ENCODE results near the gene CCL17. TPM values are rescaled to one million over a fixed set of nuclear protein-coding genes. Genes with fewer than 3 reads are reported as not detected.

CCL17 gene
- polyA plus RNA-seq, 2 donors: 1.1 to 7.6 TPM

GRCh38 chr16:57444711-57445110, 40.1 kb downstream of the CCL17 start:
- H3K4me1 ChIP-seq (ENCODE audit: control insufficient read depth in 2 of 2, insufficient read depth in 2 of 2, low read length in 1 of 2): peaks cover 0 to 6% of the 10 kb centered on the region in 2 donors
- 71 to 73% methylated on average over 3 of the region's 3 CpGs for whole genome bisulfite sequencing, 2 donors
- H3K27ac ChIP-seq (ENCODE audit: low read depth in 2 of 2, low read length in 1 of 2): peak overlapping the region in 1 of 2 donors; percentile 2
- H3K27me3 ChIP-seq (ENCODE audit: control insufficient read depth in 1 of 2, insufficient read depth in 2 of 2, low read length in 2 of 2): no peaks in the 10 kb centered on the region
- no peaks in the 10 kb centered on the region for H3K36me3 ChIP-seq (ENCODE audit: control insufficient read depth in 2 of 2, insufficient read depth in 2 of 2, low read length in 1 of 2)
- H3K4me3 ChIP-seq (ENCODE audit: low read depth in 1 of 2, low read length in 2 of 2): no peak overlapping the region
- peaks cover 0 to 2% of the 10 kb centered on the region in 2 donors for H3K9me3 ChIP-seq (ENCODE audit: control insufficient read depth in 2 of 2, insufficient read depth in 1 of 2, low read depth in 1 of 2, low read length in 1 of 2)

- H3K4me1 ChIP-seq (ENCODE audit: control insufficient read depth in 2 of 2, insufficient read depth in 2 of 2, low read length in 1 of 2): peaks cover 0 to 6% of the 10 kb centered on the region in 2 donors
- peaks cover 0 to 2% of the 10 kb centered on the region in 2 donors for H3K9me3 ChIP-seq (ENCODE audit: control insufficient read depth in 2 of 2, insufficient read depth in 1 of 2, low read depth in 1 of 2, low read length in 1 of 2)
- no peaks in the 10 kb centered on the region for H3K36me3 ChIP-seq (ENCODE audit: control insufficient read depth in 2 of 2, insufficient read depth in 2 of 2, low read length in 1 of 2)
- WGBS, 2 donors: 89 to 91% methylated on average over 2 of the region's 2 CpGs
- H3K4me3 ChIP-seq (ENCODE audit: low read depth in 1 of 2, low read length in 2 of 2): no peak overlapping the region
- H3K27me3 ChIP-seq (ENCODE audit: control insufficient read depth in 1 of 2, insufficient read depth in 2 of 2, low read length in 2 of 2): no peaks in the 10 kb centered on the region
- H3K27ac ChIP-seq (ENCODE audit: low read depth in 2 of 2, low read length in 1 of 2): no peak overlapping the region
Observed at GRCh38 chr16:57445510-57445909, 40.9 kb downstream of the CCL17 start.

- Histone ChIP-seq H3K27ac (ENCODE audit: low read depth in 2 of 2, low read length in 1 of 2) (peak overlapping the region; percentile 84 to 93), H3K9me3 (ENCODE audit: control insufficient read depth in 2 of 2, insufficient read depth in 1 of 2, low read depth in 1 of 2, low read length in 1 of 2) (no peaks in the 10 kb centered on the region), H3K36me3 (ENCODE audit: control insufficient read depth in 2 of 2, insufficient read depth in 2 of 2, low read length in 1 of 2) (peaks cover 0 to 3% of the 10 kb centered on the region in 2 donors), H3K27me3 (ENCODE audit: control insufficient read depth in 1 of 2, insufficient read depth in 2 of 2, low read length in 2 of 2) (no peaks in the 10 kb centered on the region), H3K4me1 (ENCODE audit: control insufficient read depth in 2 of 2, insufficient read depth in 2 of 2, low read length in 1 of 2) (peaks cover 0 to 6% of the 10 kb centered on the region in 2 donors), H3K4me3 (ENCODE audit: low read depth in 1 of 2, low read length in 2 of 2) (peak overlapping the region; percentile 96 to 97)
- 2 to 3% methylated on average over 28 of the region's 28 CpGs for WGBS, 2 donors
Observed at GRCh38 chr16:57446531-57447185, 42.1 kb downstream of the CCL17 start.

GRCh38 chr16:57447186-57447962, 42.8 kb downstream of the CCL17 start, which contains the start of the genes CIAPIN1 and COQ9:
TSS of gene CIAPIN1 (minus strand) at chr16:57447385. CDS start at chr16:57440928, 6,457 bp downstream.
TSS of gene COQ9 (plus strand) at chr16:57447479. CDS start at chr16:57447506, 27 bp downstream.
- peak within 1 kb of the TSS; percentile 87 to 93 for H3K27ac ChIP-seq (ENCODE audit: low read depth in 2 of 2, low read length in 1 of 2)
- WGBS, 2 donors: 0 to 1% methylated on average over 52 to 68 of the region's 68 CpGs
- H3K27me3 ChIP-seq (ENCODE audit: control insufficient read depth in 1 of 2, insufficient read depth in 2 of 2, low read length in 2 of 2): no peaks in the 10 kb centered on the region
- H3K9me3 ChIP-seq (ENCODE audit: control insufficient read depth in 2 of 2, insufficient read depth in 1 of 2, low read depth in 1 of 2, low read length in 1 of 2): no peaks in the 10 kb centered on the region
- peaks cover 0 to 3% of the 10 kb centered on the region in 2 donors for H3K36me3 ChIP-seq (ENCODE audit: control insufficient read depth in 2 of 2, insufficient read depth in 2 of 2, low read length in 1 of 2)
- H3K4me1 ChIP-seq (ENCODE audit: control insufficient read depth in 2 of 2, insufficient read depth in 2 of 2, low read length in 1 of 2): peaks cover 0 to 6% of the 10 kb centered on the region in 2 donors
- peak within 1 kb of the TSS; percentile 96 to 97 for H3K4me3 ChIP-seq (ENCODE audit: low read depth in 1 of 2, low read length in 2 of 2)

- Histone ChIP-seq H3K4me3 (ENCODE audit: low read depth in 1 of 2, low read length in 2 of 2) (no peak overlapping the region), H3K9me3 (ENCODE audit: control insufficient read depth in 2 of 2, insufficient read depth in 1 of 2, low read depth in 1 of 2, low read length in 1 of 2) (no peaks in the 10 kb centered on the region), H3K27ac (ENCODE audit: low read depth in 2 of 2, low read length in 1 of 2) (no peak overlapping the region), H3K4me1 (ENCODE audit: control insufficient read depth in 2 of 2, insufficient read depth in 2 of 2, low read length in 1 of 2) (peaks cover 0 to 3% of the 10 kb centered on the region in 2 donors), H3K27me3 (ENCODE audit: control insufficient read depth in 1 of 2, insufficient read depth in 2 of 2, low read length in 2 of 2) (no peaks in the 10 kb centered on the region), H3K36me3 (ENCODE audit: control insufficient read depth in 2 of 2, insufficient read depth in 2 of 2, low read length in 1 of 2) (peaks cover 11 to 25% of the 10 kb centered on the region in 2 donors)
- WGBS, 2 donors: 91 to 94% methylated on average over 10 of the region's 10 CpGs
Observed at GRCh38 chr16:57452021-57452420, 47.5 kb downstream of the CCL17 start.

GRCh38 chr16:57462209-57462977, 57.8 kb downstream of the CCL17 start, which contains the start of gene POLR2C:
TSS of gene POLR2C (plus strand) at chr16:57462679. CDS start at chr16:57462725, 46 bp downstream.
- Histone ChIP-seq H3K4me1 (ENCODE audit: control insufficient read depth in 2 of 2, insufficient read depth in 2 of 2, low read length in 1 of 2) (peaks cover 2% of the 10 kb centered on the region in 2 donors), H3K27me3 (ENCODE audit: control insufficient read depth in 1 of 2, insufficient read depth in 2 of 2, low read length in 2 of 2) (no peaks in the 10 kb centered on the region), H3K36me3 (ENCODE audit: control insufficient read depth in 2 of 2, insufficient read depth in 2 of 2, low read length in 1 of 2) (peaks cover 18 to 30% of the 10 kb centered on the region in 2 donors), H3K9me3 (ENCODE audit: control insufficient read depth in 2 of 2, insufficient read depth in 1 of 2, low read depth in 1 of 2, low read length in 1 of 2) (no peaks in the 10 kb centered on the region), H3K4me3 (ENCODE audit: low read depth in 1 of 2, low read length in 2 of 2) (peak within 1 kb of the TSS; percentile 83 to 96), H3K27ac (ENCODE audit: low read depth in 2 of 2, low read length in 1 of 2) (peak within 1 kb of the TSS; percentile 44 to 77)
- WGBS, 2 donors: 1% methylated on average over 37 to 47 of the region's 47 CpGs

GRCh38 chr16:57462978-57463362, 58.4 kb downstream of the CCL17 start:
- Histone ChIP-seq H3K36me3 (ENCODE audit: control insufficient read depth in 2 of 2, insufficient read depth in 2 of 2, low read length in 1 of 2) (peaks cover 13 to 27% of the 10 kb centered on the region in 2 donors), H3K4me1 (ENCODE audit: control insufficient read depth in 2 of 2, insufficient read depth in 2 of 2, low read length in 1 of 2) (peaks cover 2% of the 10 kb centered on the region in 2 donors), H3K27ac (ENCODE audit: low read depth in 2 of 2, low read length in 1 of 2) (peak overlapping the region; percentile 33 to 44), H3K27me3 (ENCODE audit: control insufficient read depth in 1 of 2, insufficient read depth in 2 of 2, low read length in 2 of 2) (no peaks in the 10 kb centered on the region), H3K4me3 (ENCODE audit: low read depth in 1 of 2, low read length in 2 of 2) (peak overlapping the region; percentile 83 to 96), H3K9me3 (ENCODE audit: control insufficient read depth in 2 of 2, insufficient read depth in 1 of 2, low read depth in 1 of 2, low read length in 1 of 2) (no peaks in the 10 kb centered on the region)
- 0 to 1% methylated on average over 14 to 16 of the region's 16 CpGs for WGBS, 2 donors

GRCh38 chr16:57464523-57464922, 60.0 kb downstream of the CCL17 start:
- H3K27me3 ChIP-seq (ENCODE audit: control insufficient read depth in 1 of 2, insufficient read depth in 2 of 2, low read length in 2 of 2): no peaks in the 10 kb centered on the region
- peaks cover 2 to 3% of the 10 kb centered on the region in 2 donors for H3K4me1 ChIP-seq (ENCODE audit: control insufficient read depth in 2 of 2, insufficient read depth in 2 of 2, low read length in 1 of 2)
- H3K36me3 ChIP-seq (ENCODE audit: control insufficient read depth in 2 of 2, insufficient read depth in 2 of 2, low read length in 1 of 2): peaks cover 19 to 31% of the 10 kb centered on the region in 2 donors
- H3K27ac ChIP-seq (ENCODE audit: low read depth in 2 of 2, low read length in 1 of 2): no peak overlapping the region
- no peaks in the 10 kb centered on the region for H3K9me3 ChIP-seq (ENCODE audit: control insufficient read depth in 2 of 2, insufficient read depth in 1 of 2, low read depth in 1 of 2, low read length in 1 of 2)
- 88 to 94% methylated on average over 2 of the region's 2 CpGs for WGBS, 2 donors
- no peak overlapping the region for H3K4me3 ChIP-seq (ENCODE audit: low read depth in 1 of 2, low read length in 2 of 2)
